Measurements from ENCODE around the gene COLEC11. TPM values are rescaled to one million over a fixed set of nuclear protein-coding genes. Genes with fewer than 3 reads are reported as not detected.

Gene COLEC11
- total and polyA plus RNA-seq, 2 experiments from 2014 or later = 1.3 to 1.5 TPM

DNA sequence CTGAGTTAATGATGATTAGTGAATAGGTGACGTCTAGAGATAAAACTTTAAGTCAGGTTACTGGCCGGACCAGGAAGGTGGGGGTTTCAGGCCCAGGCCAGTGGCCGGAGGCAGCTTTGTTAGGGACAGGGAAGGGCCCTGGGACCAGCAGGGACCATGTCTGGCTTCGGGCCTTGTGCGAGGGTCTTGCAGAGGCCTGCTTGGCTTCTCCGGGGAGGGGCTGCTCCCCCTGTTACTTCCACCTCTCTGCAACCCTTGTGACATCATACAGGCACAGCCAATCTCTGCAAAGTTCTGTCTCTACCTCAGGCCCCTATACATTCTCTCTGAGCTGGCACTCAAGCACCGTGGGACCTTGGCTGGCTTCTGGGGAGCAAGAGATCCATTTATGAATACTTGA, 63.0 kb downstream of the COLEC11 start, which contains the start of gene ALLC (continued):
- TF ChIP-seq, protein P1, sequence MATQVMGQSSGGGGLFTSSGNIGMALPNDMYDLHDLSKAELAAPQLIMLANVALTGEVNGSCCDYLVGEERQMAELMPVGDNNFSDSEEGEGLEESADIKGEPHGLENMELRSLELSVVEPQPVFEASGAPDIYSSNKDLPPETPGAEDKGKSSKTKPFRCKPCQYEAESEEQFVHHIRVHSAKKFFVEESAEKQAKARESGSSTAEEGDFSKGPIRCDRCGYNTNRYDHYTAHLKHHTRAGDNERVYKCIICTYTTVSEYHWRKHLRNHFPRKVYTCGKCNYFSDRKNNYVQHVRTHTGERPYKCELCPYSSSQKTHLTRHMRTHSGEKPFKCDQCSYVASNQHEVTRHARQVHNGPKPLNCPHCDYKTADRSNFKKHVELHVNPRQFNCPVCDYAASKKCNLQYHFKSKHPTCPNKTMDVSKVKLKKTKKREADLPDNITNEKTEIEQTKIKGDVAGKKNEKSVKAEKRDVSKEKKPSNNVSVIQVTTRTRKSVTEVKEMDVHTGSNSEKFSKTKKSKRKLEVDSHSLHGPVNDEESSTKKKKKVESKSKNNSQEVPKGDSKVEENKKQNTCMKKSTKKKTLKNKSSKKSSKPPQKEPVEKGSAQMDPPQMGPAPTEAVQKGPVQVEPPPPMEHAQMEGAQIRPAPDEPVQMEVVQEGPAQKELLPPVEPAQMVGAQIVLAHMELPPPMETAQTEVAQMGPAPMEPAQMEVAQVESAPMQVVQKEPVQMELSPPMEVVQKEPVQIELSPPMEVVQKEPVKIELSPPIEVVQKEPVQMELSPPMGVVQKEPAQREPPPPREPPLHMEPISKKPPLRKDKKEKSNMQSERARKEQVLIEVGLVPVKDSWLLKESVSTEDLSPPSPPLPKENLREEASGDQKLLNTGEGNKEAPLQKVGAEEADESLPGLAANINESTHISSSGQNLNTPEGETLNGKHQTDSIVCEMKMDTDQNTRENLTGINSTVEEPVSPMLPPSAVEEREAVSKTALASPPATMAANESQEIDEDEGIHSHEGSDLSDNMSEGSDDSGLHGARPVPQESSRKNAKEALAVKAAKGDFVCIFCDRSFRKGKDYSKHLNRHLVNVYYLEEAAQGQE (IDR thresholded peaks at IDR 0.05; ENCODE audit: unreplicated experiment) = no peak
- TF ChIP-seq CREB1 (CRISPR knock-in tag; IDR thresholded peaks at IDR 0.05; ENCODE audit: low read depth) = no peak
- no peak for TF ChIP-seq POLR2AphosphoS5 (IDR thresholded peaks at IDR 0.05; ENCODE audit: low read depth)

DNA sequence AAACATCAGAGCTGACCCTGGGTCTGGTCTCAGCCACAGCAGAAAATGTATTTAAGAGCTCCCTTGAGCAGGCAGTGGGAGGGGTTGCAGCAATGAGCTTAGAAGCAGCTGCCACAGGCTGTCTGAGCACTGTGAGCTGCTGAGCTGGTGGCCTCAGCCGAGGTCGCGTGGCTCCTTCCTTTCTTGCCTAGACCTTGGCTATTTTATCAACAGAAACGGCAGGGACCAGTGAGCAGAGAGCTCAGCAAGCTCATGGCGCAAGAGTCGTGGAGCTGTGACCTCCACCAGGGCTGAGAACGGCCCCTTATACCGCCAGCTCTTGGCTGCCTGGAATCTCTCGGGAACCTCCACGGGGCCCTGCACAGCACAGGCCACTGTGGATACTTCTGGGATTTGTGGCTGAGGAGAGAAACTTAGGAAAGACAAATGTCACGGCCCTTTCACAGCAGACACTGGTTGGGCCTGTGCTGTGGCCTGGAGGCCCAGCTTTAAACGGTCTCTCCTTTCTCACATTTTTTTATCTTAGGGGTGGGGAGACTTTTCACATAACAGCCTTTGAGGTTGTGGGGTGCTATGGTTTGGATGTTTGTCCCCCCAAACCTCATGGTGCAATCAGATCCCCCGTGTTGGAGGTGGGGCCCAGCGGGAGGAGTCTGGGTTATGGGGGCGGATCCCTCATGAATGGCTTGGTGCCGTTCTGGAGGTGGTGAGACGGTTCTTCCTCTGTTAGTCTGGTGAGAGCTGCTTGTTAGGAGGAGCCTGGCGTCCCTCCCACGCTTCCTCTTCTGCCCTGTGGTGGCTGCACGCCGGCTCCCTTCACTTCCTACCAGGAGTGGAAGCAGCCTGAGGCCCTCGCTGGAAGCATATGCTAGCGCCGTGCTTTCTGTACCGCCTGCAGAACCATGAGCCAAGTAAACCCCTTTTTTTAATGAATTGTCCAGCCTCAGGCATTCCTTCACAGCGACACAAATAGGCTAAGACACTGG, 64.8 kb downstream of the COLEC11 start:
- Mint-ChIP-seq H3K27ac (no peak overlapping the region; the same call in 1 of the 2 replicates), H3K27me3 (ENCODE audit: insufficient read depth, low read depth, poor library complexity) (no peaks in the 10 kb centered on the region), H3K4me3 (no peak overlapping the region), H3K4me1 (peaks cover 18% of the 10 kb centered on the region), H3K36me3 (ENCODE audit: low read depth) (no peaks in the 10 kb centered on the region), H3K9me3 (no peaks in the 10 kb centered on the region)
- DNase-seq (ENCODE audit: low spot score) = no peak
- peak overlapping the region; percentile 81 for H2AFZ ChIP-seq
- no peaks in the 10 kb centered on the region for H3K79me2 ChIP-seq (replicated peaks; ENCODE audit: insufficient read depth)
- no peaks in the 10 kb centered on the region for H3K27me3 ChIP-seq (ENCODE audit: insufficient read depth)
- peak; percentile 51 for ATAC-seq
- H3K27ac ChIP-seq (ENCODE audit: low read depth) = no peak overlapping the region
- TF ChIP-seq EZH2phosphoT487 (IDR thresholded peaks at IDR 0.05; ENCODE audit: unreplicated experiment) (no peak), JUNB (IDR thresholded peaks at IDR 0.05; ENCODE audit: unreplicated experiment) (no peak), STAT1 (IDR thresholded peaks at IDR 0.05; ENCODE audit: unreplicated experiment) (no peak)
- TF ChIP-seq, protein P2, sequence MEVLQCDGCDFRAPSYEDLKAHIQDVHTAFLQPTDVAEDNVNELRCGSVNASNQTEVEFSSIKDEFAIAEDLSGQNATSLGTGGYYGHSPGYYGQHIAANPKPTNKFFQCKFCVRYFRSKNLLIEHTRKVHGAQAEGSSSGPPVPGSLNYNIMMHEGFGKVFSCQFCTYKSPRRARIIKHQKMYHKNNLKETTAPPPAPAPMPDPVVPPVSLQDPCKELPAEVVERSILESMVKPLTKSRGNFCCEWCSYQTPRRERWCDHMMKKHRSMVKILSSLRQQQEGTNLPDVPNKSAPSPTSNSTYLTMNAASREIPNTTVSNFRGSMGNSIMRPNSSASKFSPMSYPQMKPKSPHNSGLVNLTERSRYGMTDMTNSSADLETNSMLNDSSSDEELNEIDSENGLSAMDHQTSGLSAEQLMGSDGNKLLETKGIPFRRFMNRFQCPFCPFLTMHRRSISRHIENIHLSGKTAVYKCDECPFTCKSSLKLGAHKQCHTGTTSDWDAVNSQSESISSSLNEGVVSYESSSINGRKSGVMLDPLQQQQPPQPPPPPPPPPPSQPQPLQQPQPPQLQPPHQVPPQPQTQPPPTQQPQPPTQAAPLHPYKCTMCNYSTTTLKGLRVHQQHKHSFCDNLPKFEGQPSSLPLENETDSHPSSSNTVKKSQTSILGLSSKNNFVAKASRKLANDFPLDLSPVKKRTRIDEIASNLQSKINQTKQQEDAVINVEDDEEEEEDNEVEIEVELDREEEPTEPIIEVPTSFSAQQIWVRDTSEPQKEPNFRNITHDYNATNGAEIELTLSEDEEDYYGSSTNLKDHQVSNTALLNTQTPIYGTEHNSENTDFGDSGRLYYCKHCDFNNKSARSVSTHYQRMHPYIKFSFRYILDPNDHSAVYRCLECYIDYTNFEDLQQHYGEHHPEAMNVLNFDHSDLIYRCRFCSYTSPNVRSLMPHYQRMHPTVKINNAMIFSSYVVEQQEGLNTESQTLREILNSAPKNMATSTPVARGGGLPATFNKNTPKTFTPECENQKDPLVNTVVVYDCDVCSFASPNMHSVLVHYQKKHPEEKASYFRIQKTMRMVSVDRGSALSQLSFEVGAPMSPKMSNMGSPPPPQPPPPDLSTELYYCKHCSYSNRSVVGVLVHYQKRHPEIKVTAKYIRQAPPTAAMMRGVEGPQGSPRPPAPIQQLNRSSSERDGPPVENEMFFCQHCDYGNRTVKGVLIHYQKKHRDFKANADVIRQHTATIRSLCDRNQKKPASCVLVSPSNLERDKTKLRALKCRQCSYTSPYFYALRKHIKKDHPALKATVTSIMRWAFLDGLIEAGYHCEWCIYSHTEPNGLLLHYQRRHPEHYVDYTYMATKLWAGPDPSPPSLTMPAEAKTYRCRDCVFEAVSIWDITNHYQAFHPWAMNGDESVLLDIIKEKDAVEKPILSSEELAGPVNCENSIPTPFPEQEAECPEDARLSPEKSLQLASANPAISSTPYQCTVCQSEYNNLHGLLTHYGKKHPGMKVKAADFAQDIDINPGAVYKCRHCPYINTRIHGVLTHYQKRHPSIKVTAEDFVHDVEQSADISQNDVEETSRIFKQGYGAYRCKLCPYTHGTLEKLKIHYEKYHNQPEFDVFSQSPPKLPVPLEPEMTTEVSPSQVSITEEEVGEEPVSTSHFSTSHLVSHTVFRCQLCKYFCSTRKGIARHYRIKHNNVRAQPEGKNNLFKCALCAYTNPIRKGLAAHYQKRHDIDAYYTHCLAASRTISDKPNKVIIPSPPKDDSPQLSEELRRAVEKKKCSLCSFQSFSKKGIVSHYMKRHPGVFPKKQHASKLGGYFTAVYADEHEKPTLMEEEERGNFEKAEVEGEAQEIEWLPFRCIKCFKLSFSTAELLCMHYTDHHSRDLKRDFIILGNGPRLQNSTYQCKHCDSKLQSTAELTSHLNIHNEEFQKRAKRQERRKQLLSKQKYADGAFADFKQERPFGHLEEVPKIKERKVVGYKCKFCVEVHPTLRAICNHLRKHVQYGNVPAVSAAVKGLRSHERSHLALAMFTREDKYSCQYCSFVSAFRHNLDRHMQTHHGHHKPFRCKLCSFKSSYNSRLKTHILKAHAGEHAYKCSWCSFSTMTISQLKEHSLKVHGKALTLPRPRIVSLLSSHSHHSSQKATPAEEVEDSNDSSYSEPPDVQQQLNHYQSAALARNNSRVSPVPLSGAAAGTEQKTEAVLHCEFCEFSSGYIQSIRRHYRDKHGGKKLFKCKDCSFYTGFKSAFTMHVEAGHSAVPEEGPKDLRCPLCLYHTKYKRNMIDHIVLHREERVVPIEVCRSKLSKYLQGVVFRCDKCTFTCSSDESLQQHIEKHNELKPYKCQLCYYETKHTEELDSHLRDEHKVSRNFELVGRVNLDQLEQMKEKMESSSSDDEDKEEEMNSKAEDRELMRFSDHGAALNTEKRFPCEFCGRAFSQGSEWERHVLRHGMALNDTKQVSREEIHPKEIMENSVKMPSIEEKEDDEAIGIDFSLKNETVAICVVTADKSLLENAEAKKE (CRISPR knock-in tag; IDR thresholded peaks at IDR 0.05) = no peak
- TF ChIP-seq, protein P3, sequence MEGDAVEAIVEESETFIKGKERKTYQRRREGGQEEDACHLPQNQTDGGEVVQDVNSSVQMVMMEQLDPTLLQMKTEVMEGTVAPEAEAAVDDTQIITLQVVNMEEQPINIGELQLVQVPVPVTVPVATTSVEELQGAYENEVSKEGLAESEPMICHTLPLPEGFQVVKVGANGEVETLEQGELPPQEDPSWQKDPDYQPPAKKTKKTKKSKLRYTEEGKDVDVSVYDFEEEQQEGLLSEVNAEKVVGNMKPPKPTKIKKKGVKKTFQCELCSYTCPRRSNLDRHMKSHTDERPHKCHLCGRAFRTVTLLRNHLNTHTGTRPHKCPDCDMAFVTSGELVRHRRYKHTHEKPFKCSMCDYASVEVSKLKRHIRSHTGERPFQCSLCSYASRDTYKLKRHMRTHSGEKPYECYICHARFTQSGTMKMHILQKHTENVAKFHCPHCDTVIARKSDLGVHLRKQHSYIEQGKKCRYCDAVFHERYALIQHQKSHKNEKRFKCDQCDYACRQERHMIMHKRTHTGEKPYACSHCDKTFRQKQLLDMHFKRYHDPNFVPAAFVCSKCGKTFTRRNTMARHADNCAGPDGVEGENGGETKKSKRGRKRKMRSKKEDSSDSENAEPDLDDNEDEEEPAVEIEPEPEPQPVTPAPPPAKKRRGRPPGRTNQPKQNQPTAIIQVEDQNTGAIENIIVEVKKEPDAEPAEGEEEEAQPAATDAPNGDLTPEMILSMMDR (conservative IDR thresholded peaks at IDR 0.05; ENCODE audit: low read depth in 2 of 2) = no peak
- no peak overlapping the region for H3K4me3 ChIP-seq
- H3K9me2 ChIP-seq (ENCODE audit: insufficient read depth) = no peaks in the 10 kb centered on the region
- 0 out of 2 replicates have a peak, but pooled peaks cover 4% of the 10 kb centered on the region for H3K4me1 ChIP-seq (ENCODE audit: insufficient read depth)
- peak overlapping the region; percentile 14; the same call in 1 of the 2 replicates for H3K4me2 ChIP-seq
- no peaks in the 10 kb centered on the region for H4K20me1 ChIP-seq (replicated peaks; ENCODE audit: insufficient read depth)
- H3F3A ChIP-seq (replicated peaks; ENCODE audit: low read depth) = no peaks in the 10 kb centered on the region
- H3K36me3 ChIP-seq (ENCODE audit: insufficient read depth) = no peaks in the 10 kb centered on the region

All from GM23338 (cell line).